Stimulated activated CD8-positive, alpha-beta memory T cell treated with anti-CD3 and anti-CD28 coated beads, Interleukin-7, amount 100 ng/mL, for 48 hours (primary cell): Measurements from ENCODE around the gene CEP55.
A peak's percentile ranks its signal among the peaks of the same experiment; 100 is the strongest.

Source experiments
- DNase-seq, 2 donors: peaks; one replicate each; pipeline ENCODE4 v3.0.0-alpha.2; 2020; ENCODE audit warnings: low read depth in 1 of 2; ENCODE audit errors: extremely low read depth in 1 of 2

Gene CEP55

GRCh38 chr10:93554760-93555432 is 58.5 kb downstream of the CEP55 start:
- peak in 1 of 2 donors; percentile 27 for DNase-seq

- no peak for DNase-seq
These were observed 63.1 kb downstream of the CEP55 start for GRCh38 chr10:93559490-93559889.

GRCh38 chr10:93560541-93560940 is 64.1 kb downstream of the CEP55 start:
- DNase-seq = no peak

- no peak for DNase-seq
These were observed 69.0 kb downstream of the CEP55 start for GRCh38 chr10:93565446-93565845.

GRCh38 chr10:93566435-93567276 is 70.2 kb downstream of the CEP55 start, which contains the start of gene FFAR4:
FFAR4 (plus strand) TSS chr10:93566665; CDS start chr10:93566721, 56 bp downstream.
- DNase-seq = no peak

- no peak for DNase-seq
These were observed 71.1 kb downstream of the CEP55 start for GRCh38 chr10:93567277-93568104.

- DNase-seq = no peak
These were observed 71.6 kb downstream of the CEP55 start for GRCh38 chr10:93568105-93568390.

GRCh38 chr10:93570383-93570782 is 74.0 kb downstream of the CEP55 start:
- DNase-seq = no peak

GRCh38 chr10:93572606-93573005 is 76.2 kb downstream of the CEP55 start:
- no peak for DNase-seq

- DNase-seq = no peak
These were observed 76.9 kb downstream of the CEP55 start for GRCh38 chr10:93573051-93573909.

GRCh38 chr10:93573924-93574323 is 77.5 kb downstream of the CEP55 start:
- DNase-seq = no peak

- no peak for DNase-seq
These were observed 80.5 kb downstream of the CEP55 start for GRCh38 chr10:93576888-93577287.

- DNase-seq = no peak
These were observed 81.2 kb downstream of the CEP55 start for GRCh38 chr10:93577565-93577964.
